Gastroesophageal sphincter (tissue), 3 donors: ENCODE data around the gene ZNF516.

ENCODE experiments used
- CTCF ChIP-seq, 4 experiments: fragments of 200-600 bp in 2 of 4; fragments of 450-650 bp in 2 of 4; sonication (generic) in 1 of 4; IDR thresholded peaks; one replicate each; pipeline ENCODE4 v1.5.1; 2017 to 2019; ENCODE audit warnings: antibody characterized with exemption in 4 of 4, mild to moderate bottlenecking in 2 of 4, moderate library complexity in 2 of 4
- POLR2A ChIP-seq, 2 donors: fragments of 450-650 bp; IDR thresholded peaks; one replicate each; pipeline ENCODE4 v1.6.1; 2017; ENCODE audit warnings: antibody characterized with exemption in 2 of 2, mild to moderate bottlenecking in 2 of 2, moderate library complexity in 1 of 2
- POLR2AphosphoS5 ChIP-seq: sonication (generic); formaldehyde crosslinking; IDR thresholded peaks from one replicate; pipeline ENCODE4 v1.6.1; 2017; ENCODE audit warnings: antibody characterized with exemption

GRCh38 chr18:76456823-76457222 is 38.2 kb downstream of the ZNF516 start:
- no peak for TF ChIP-seq CTCF (IDR thresholded peaks at IDR 0.05)
- TF ChIP-seq POLR2A (IDR thresholded peaks at IDR 0.05) = no peak
- TF ChIP-seq POLR2AphosphoS5 = no peak
